ENCODE results near the gene TMEM203. TPM values are rescaled to one million over a fixed set of nuclear protein-coding genes. Genes with fewer than 3 reads are reported as not detected.

Gene TMEM203
- total RNA-seq, 4 donors from 2014 or later = 29.7 to 47.3 (median 38.4) TPM

DNA sequence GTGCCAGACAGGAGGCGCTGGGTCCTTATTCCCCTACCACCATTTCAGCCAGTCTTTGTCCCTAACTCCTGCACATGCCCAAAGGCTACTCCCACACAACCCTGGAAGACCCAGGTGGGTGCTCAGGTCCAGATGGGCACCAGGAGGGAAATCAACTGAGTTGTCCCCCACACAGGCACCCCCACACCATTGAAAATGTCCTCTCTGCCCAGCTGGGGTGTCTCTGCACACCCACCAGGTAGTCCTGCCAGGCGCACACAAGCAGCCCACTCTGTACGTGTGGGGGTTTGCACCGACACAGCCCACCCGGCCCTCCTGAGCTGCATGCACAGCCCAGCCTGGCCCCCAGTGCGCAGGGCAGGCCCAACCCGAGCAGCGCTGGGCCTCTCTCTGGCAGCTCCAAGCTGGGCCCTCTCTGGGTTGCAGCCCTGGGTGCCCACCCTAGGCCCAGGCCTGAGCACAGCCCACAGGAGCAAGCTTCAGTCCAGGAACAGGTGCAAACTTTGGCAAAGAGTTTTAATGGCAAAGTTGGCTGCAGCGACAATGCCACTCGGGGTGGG lies 14.4 kb upstream of the TMEM203 start:
- WGBS, 2 donors = 93 to 98% methylated on average over 5 to 6 of the region's 10 CpGs
- H3K9me3 ChIP-seq = no peaks in the 10 kb centered on the region
- no peak overlapping the region for H3K27ac ChIP-seq
- DNase-seq = no peak
- intact Hi-C loops (cut with DNase I) = no loop called here
- H3K27me3 ChIP-seq = no peaks in the 10 kb centered on the region
- H3K4me3 ChIP-seq (replicated peaks in 1 of 3) = no peak overlapping the region
- peaks cover 13 to 22% of the 10 kb centered on the region in 2 donors for H3K4me1 ChIP-seq
- no peak for TF ChIP-seq POLR2A (IDR thresholded peaks at IDR 0.05)
- TF ChIP-seq, protein P1, sequence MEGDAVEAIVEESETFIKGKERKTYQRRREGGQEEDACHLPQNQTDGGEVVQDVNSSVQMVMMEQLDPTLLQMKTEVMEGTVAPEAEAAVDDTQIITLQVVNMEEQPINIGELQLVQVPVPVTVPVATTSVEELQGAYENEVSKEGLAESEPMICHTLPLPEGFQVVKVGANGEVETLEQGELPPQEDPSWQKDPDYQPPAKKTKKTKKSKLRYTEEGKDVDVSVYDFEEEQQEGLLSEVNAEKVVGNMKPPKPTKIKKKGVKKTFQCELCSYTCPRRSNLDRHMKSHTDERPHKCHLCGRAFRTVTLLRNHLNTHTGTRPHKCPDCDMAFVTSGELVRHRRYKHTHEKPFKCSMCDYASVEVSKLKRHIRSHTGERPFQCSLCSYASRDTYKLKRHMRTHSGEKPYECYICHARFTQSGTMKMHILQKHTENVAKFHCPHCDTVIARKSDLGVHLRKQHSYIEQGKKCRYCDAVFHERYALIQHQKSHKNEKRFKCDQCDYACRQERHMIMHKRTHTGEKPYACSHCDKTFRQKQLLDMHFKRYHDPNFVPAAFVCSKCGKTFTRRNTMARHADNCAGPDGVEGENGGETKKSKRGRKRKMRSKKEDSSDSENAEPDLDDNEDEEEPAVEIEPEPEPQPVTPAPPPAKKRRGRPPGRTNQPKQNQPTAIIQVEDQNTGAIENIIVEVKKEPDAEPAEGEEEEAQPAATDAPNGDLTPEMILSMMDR (IDR thresholded peaks at IDR 0.05) = no peak
- no peaks in the 10 kb centered on the region for H3K36me3 ChIP-seq

DNA sequence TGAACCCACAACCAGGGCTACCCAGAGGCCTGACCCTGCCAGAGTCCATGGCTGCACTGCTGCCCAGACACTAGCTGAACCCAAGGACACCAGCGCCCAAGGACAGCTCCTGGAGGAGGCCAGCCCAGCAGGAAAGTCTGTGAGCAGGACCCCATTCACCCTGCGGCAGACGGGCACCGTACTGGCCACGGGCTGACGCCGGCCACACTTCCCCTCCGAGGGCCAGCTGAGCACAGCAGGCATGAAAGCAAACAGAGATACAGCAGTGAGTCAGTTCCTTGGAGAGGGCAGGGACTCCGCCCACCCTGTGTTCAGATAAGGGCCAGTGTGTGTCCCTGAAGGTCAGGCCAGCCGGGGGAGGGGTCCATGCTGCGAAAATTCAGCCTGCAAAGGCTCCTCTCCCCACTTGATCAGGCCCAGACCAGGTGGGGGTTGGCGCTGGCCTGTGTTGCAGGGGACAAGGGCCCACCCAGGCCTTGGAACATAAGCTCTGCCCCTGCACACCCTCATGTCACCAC lies 13.4 kb upstream of the TMEM203 start:
- Histone ChIP-seq H3K4me3 (replicated peaks in 1 of 3) (no peak overlapping the region), H3K9me3 (no peaks in the 10 kb centered on the region), H3K27me3 (no peaks in the 10 kb centered on the region), H3K4me1 (peaks cover 10 to 16% of the 10 kb centered on the region in 2 donors), H3K36me3 (no peaks in the 10 kb centered on the region), H3K27ac (no peak overlapping the region)
- 76 to 90% methylated on average over 9 to 10 of the region's 12 CpGs for WGBS, 2 donors
- no peak for DNase-seq
- intact Hi-C loops (cut with DNase I) = no loop called here
- TF ChIP-seq, protein P1 (IDR thresholded peaks at IDR 0.05) = no peak
- no peak for TF ChIP-seq POLR2A (IDR thresholded peaks at IDR 0.05)

DNA sequence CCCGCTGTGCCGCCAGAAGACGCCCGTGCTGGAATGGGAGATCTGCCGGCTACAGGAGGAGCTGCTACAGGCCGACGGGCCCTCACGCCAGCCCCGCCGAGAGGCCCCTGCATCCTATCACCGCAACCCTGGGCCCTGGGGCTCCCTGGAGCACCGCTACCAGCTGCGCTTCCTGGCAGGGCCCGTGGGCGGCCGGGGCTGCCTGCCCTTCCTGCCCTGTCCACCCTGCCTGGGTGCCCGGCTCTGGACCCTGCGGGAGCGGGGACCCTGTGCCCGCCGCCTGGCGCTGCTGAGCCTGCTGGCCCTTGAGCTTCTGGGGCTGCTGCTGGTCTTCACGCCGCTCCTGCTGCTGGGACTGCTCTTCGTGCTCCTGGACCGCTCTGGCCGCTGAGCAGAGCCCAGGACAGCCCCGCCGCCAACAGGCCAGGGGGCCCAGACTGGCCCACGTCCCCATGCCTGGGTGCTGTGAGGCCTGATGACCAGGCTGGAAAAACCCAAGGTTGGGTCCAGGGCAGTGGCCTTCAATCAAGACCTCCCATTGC lies 12.8 kb upstream of the TMEM203 start:
- intact Hi-C loops (cut with DNase I) = no loop called here
- H3K4me1 ChIP-seq = peaks cover 8 to 16% of the 10 kb centered on the region in 2 donors
- H3K27me3 ChIP-seq = no peaks in the 10 kb centered on the region
- no peaks in the 10 kb centered on the region for H3K36me3 ChIP-seq
- no peak overlapping the region for H3K4me3 ChIP-seq (replicated peaks in 1 of 3)
- WGBS, 2 donors = 90 to 92% methylated on average over 5 to 11 of the region's 30 CpGs
- TF ChIP-seq, protein P1 (IDR thresholded peaks at IDR 0.05) = no peak
- TF ChIP-seq POLR2A (IDR thresholded peaks at IDR 0.05) = no peak
- H3K27ac ChIP-seq = no peak overlapping the region
- no peak for DNase-seq
- H3K9me3 ChIP-seq = no peaks in the 10 kb centered on the region

DNA sequence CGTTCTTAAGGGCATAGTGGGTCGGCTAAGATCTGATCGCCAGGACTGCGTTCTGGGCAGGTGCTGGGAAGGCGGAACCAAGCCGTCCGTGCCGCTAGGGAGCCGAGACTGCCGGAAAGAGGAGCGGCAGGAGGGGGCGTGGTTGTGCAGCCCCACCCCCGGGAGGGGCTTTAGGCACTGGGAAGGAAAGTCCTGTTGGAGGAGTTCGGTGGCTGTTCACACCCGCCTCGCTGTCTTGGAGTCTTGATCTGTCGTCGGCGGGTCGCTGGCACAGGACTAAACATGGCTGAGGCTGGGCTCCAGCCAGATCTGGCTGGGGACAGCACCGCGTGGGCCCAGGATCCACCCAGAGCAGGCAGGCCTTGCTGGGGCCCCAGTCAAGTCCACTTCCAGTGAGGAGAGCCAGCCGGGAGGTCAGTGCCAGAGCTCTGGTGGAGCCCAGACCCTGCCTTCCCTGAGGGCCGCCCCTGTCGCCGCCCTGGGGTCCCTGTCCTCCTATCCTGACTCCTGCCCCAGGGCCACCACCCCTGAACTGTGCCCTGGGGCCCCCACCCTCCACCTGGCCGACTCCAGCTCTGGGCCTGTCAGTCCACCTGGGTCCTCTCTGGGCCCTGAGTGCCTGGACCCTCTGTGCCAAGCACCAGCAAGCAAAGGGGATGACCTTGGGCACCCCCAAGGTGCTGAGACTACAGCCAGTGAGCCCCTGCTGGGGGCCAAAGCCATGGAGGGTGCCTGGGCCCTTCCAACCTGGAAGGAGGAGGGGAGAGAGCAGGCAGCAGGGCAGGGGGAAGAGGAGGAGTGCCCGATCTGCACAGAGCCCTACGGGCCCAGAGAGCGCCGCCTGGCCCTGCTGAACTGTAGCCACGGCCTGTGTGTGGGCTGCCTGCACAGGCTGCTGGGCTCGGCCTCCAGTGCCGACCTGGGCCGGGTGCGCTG lies 12.1 kb upstream of the TMEM203 start:
- TF ChIP-seq POLR2A (IDR thresholded peaks at IDR 0.05) = peak in 1 of 2 donors; percentile 23
- TF ChIP-seq, protein P1 (IDR thresholded peaks at IDR 0.05) = no peak
- Histone ChIP-seq H3K4me3 (replicated peaks in 1 of 3) (peak overlapping the region in 1 of 3 donors; percentile 9), H3K27ac (no peak overlapping the region), H3K27me3 (no peaks in the 10 kb centered on the region), H3K4me1 (peaks cover 2 to 10% of the 10 kb centered on the region in 2 donors), H3K36me3 (no peaks in the 10 kb centered on the region), H3K9me3 (no peaks in the 10 kb centered on the region)
- WGBS, 2 donors = 52 to 84% methylated on average over 14 to 25 of the region's 36 CpGs
- intact Hi-C loops (cut with DNase I) = no loop called here
- peak; percentile 76 to 81 for DNase-seq

Data from thyroid gland (tissue), 4 donors.